Testis (tissue), 3 donors: ENCODE results near the gene VIPAS39. TPM values are rescaled to one million over a fixed set of nuclear protein-coding genes. Genes with fewer than 3 reads are reported as not detected.

Source experiments
- DNase-seq: peaks from one replicate; pipeline ENCODE4 v3.0.0-alpha.2; 2019
- H3K27ac ChIP-seq, 2 donors: fragments of 200-600 bp; sonication (generic); one replicate each; pipeline ENCODE4 v1.5.1; 2019
- H3K27me3 ChIP-seq: fragments of 200-600 bp; sonication (generic); one replicate; pipeline ENCODE4 v1.5.1; 2019
- H3K36me3 ChIP-seq: fragments of 200-600 bp; sonication (generic); one replicate; pipeline ENCODE4 v1.5.1; 2017; ENCODE audit warnings: low read depth; ENCODE audit errors: missing control alignments
- H3K4me1 ChIP-seq: fragments of 200-600 bp; sonication (generic); one replicate; pipeline ENCODE4 v1.5.1; 2019
- H3K4me3 ChIP-seq, 2 donors: fragments of 200-600 bp; sonication (generic); one replicate each; pipeline ENCODE4 v1.5.1; 2017 to 2019
- H3K9me3 ChIP-seq: fragments of 200-600 bp; sonication (generic); one replicate; pipeline ENCODE4 v1.5.1; 2017
- POLR2A ChIP-seq: fragments of 450-650 bp; IDR thresholded peaks from one replicate; pipeline ENCODE4 v1.6.1; 2017; ENCODE audit warnings: antibody characterized with exemption, mild to moderate bottlenecking, moderate library complexity
- WGBS, 2 donors: methylation state at CpG; one replicate each; pipeline ENCODE4 v1.1.5; 2018; 5-methylcytosine and 5-hydroxymethylcytosine counted together
- intact Hi-C: fragments of 100-400 bp; cut with DNase I; formaldehyde crosslinking; loops from one replicate; pipeline ENCODE4 v1.15.1; 2023; ENCODE audit warnings: low total_unique reads
- polyA plus RNA-seq: library from polyadenylated mRNA; stranded (reverse); fragments of 350-450 nt; fragmentation: Illumina TruSeq; extraction: RNeasy Lipid Tissue Mini Kit (QIAGEN cat#74804); gene quantifications from one replicate; pipeline ENCODE4 v1.2.3, GENCODE V29; 2014; ENCODE audit warnings: low read depth, low replicate concordance; ENCODE audit not compliant: insufficient read depth
- total RNA-seq, 2 donors: library from RNA; depleted of rRNA; stranded (reverse); fragments of >200 nt; gene quantifications; one replicate each; pipeline ENCODE4 v1.2.3, GENCODE V29; 2016
- TF ChIP-seq, protein P1 (sequence below), 3 experiments: fragments of 450-650 bp in 2 of 3; fragments of 200-600 bp in 1 of 3; sonication (generic) in 1 of 3; IDR thresholded peaks; one replicate each; pipeline ENCODE4 v1.5.1; 2016 to 2019; ENCODE audit warnings: antibody characterized with exemption in 3 of 3, mild to moderate bottlenecking in 2 of 3, moderate library complexity in 1 of 3

The VIPAS39 gene
- total and polyA plus RNA-seq, 3 donors from 2014 or later = 39.3 to 52.3 (median 45.8) TPM

DNA sequence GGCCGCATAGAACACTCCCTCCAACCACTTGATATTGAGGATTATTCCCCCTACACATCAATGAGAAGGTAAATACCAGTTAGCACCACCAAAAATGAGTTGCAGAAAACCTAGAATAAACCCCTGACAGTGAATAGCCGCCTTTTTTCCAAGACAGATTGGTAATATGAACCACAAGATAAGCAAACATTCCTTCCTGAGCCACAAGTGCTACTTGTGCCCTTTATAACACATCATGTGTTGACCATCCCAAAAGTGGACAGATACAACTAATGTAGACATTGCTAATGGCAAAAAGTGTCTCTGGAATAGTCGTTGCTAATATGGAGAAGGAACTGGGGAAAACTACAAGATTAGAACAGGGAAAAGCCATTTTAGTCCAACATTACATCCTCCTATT is 51.3 kb downstream of the VIPAS39 start:
- no peak overlapping the region for H3K4me3 ChIP-seq
- no peaks in the 10 kb centered on the region for H3K27me3 ChIP-seq
- H3K27ac ChIP-seq = no peak overlapping the region
- DNase-seq = no peak
- intact Hi-C loops = no loop called here
- 51 to 67% methylated on average over 3 of the region's 3 CpGs for WGBS, 2 donors
- no peaks in the 10 kb centered on the region for H3K9me3 ChIP-seq
- no peaks in the 10 kb centered on the region for H3K4me1 ChIP-seq
- TF ChIP-seq POLR2A = no peak
- TF ChIP-seq, protein P1, sequence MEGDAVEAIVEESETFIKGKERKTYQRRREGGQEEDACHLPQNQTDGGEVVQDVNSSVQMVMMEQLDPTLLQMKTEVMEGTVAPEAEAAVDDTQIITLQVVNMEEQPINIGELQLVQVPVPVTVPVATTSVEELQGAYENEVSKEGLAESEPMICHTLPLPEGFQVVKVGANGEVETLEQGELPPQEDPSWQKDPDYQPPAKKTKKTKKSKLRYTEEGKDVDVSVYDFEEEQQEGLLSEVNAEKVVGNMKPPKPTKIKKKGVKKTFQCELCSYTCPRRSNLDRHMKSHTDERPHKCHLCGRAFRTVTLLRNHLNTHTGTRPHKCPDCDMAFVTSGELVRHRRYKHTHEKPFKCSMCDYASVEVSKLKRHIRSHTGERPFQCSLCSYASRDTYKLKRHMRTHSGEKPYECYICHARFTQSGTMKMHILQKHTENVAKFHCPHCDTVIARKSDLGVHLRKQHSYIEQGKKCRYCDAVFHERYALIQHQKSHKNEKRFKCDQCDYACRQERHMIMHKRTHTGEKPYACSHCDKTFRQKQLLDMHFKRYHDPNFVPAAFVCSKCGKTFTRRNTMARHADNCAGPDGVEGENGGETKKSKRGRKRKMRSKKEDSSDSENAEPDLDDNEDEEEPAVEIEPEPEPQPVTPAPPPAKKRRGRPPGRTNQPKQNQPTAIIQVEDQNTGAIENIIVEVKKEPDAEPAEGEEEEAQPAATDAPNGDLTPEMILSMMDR (IDR thresholded peaks at IDR 0.05) = no peak
- no peaks in the 10 kb centered on the region for H3K36me3 ChIP-seq

DNA sequence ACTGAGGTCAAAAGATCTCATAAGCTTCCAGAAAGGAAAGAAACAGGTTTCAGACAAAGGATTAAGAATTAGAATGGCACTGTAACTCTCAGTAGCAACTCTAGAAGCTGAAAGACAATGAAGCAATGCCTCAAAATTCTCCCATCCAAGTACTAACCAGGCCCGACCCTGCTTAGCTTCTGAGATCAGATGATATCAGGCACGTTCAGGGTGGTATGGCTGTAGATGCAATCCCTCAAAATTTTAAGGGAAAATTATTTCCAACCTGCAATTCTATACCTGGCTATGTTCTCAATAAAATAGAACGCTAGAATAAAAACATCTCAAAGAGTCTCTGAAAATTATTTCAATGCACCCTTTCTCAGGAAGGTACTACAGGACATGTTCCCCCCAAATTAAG is 53.6 kb downstream of the VIPAS39 start:
- no peak for TF ChIP-seq POLR2A
- TF ChIP-seq, protein P1 (IDR thresholded peaks at IDR 0.05) = no peak
- 92 to 93% methylated on average over 3 of the region's 3 CpGs for WGBS, 2 donors
- Histone ChIP-seq H3K27me3 (no peaks in the 10 kb centered on the region), H3K4me3 (no peak overlapping the region), H3K4me1 (no peaks in the 10 kb centered on the region), H3K27ac (no peak overlapping the region), H3K36me3 (no peaks in the 10 kb centered on the region), H3K9me3 (no peaks in the 10 kb centered on the region)
- no peak for DNase-seq
- intact Hi-C loops = no loop called here

- Histone ChIP-seq H3K27me3 (no peaks in the 10 kb centered on the region), H3K4me3 (no peak overlapping the region), H3K27ac (no peak overlapping the region), H3K4me1 (no peaks in the 10 kb centered on the region), H3K9me3 (no peaks in the 10 kb centered on the region), H3K36me3 (no peaks in the 10 kb centered on the region)
- TF ChIP-seq POLR2A = no peak
- TF ChIP-seq, protein P1 (IDR thresholded peaks at IDR 0.05) = no peak
- intact Hi-C loops = no loop called here
- 77 to 88% methylated on average over 6 of the region's 6 CpGs for WGBS, 2 donors
- no peak for DNase-seq
Measured at GRCh38 chr14:77400216-77400615, 57.2 kb downstream of the VIPAS39 start.

DNA sequence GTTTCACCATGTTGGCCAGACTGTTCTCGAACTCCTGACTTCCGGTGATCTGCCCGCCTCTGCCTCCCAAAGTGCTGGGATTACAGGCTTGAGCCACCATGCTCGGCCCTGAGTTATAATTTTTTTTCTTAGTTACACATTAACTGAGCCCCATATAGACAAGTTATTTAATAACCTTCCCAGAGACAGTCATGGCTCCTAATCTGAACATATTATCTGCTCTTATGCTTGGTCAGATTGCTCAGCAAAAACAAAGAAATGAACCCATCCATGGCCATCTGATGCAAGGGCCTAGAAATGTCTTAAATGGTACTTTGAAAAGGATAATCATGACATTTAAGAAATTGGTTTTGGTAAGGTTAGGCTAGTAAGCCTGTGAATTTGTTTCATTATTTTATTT is 67.2 kb downstream of the VIPAS39 start:
- Histone ChIP-seq H3K4me3 (no peak overlapping the region), H3K9me3 (no peaks in the 10 kb centered on the region), H3K36me3 (no peaks in the 10 kb centered on the region), H3K4me1 (no peaks in the 10 kb centered on the region), H3K27me3 (no peaks in the 10 kb centered on the region), H3K27ac (no peak overlapping the region)
- no peak for DNase-seq
- intact Hi-C loops = no loop called here
- no peak for TF ChIP-seq POLR2A
- TF ChIP-seq, protein P1 (IDR thresholded peaks at IDR 0.05) = no peak
- 91 to 96% methylated on average over 4 of the region's 4 CpGs for WGBS, 2 donors

- H3K4me3 ChIP-seq = no peak overlapping the region
- 87 to 93% methylated on average over 6 of the region's 6 CpGs for WGBS, 2 donors
- H3K27ac ChIP-seq = no peak overlapping the region
- intact Hi-C loops = no loop called here
- TF ChIP-seq POLR2A = no peak
- TF ChIP-seq, protein P1 (IDR thresholded peaks at IDR 0.05) = no peak
- no peaks in the 10 kb centered on the region for H3K27me3 ChIP-seq
- H3K4me1 ChIP-seq = peaks cover 10% of the 10 kb centered on the region
- H3K36me3 ChIP-seq = no peaks in the 10 kb centered on the region
- H3K9me3 ChIP-seq = no peaks in the 10 kb centered on the region
- no peak for DNase-seq
Measured at GRCh38 chr14:77378701-77379100, 78.7 kb downstream of the VIPAS39 start.
